ENCODE data around the gene WDFY2. TPM values are rescaled to one million over a fixed set of nuclear protein-coding genes. Genes with fewer than 3 reads are reported as not detected.
"Not testable (repeated sequence)": the region's sequence is repeated elsewhere in the genome, so short reads cannot be mapped to it uniquely, and the experiment has no call there.

Gene WDFY2
- total RNA-seq, 4 donors from 2014 or later, result 7.7 to 23.3 (median 18.2) TPM

DNA sequence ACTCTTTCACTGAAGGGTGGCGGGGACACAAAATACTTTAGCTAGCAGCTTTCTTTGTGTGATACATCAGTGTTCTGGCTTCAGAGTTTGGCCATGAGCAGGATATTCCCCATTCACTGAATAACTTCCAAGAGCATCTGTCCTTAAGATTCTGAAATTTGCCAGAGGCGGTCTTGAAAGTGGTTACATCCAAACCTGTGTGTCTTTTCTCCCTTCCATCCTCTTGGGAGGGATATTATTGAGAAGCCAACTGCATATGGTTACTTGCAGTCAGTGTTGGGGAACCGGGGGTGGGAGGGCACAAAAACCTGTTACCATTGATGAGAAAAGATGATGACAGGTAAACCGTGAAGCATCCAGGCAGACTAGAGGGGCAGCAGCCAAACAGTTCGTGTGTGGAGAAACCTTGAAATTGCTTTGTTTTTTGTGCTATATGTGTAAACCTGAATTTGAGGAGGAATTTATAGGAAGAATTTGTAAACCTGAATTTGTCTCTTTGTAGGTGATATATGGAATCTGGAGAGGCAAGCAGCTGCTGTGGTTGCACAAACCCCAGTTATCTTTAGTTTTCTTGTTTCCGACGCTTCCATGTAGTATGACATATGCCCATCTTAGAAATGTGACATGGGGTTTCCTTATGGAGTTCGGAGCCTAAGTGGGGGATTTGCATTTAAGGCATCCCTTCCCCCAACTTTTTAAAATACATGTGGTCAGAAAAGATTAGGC lies 104.8 kb downstream of the WDFY2 start:
- Histone ChIP-seq H3K36me3 (no peaks in the 10 kb centered on the region), H3K4me1 (peaks cover 0 to 6% (median 0%) of the 10 kb centered on the region in 3 donors), H3K27me3 (no peaks in the 10 kb centered on the region), H3K9me3 (no peaks in the 10 kb centered on the region), H3K27ac (no peak overlapping the region), H3K4me3 (no peak overlapping the region)
- intact Hi-C loops (cut with DNase I), result no loop called here
- 86 to 92% methylated on average over 7 of the region's 8 CpGs for WGBS, 2 donors
- DNase-seq, result no peak
- no peak for TF ChIP-seq POLR2A (IDR thresholded peaks at IDR 0.05)
- TF ChIP-seq, protein P1, sequence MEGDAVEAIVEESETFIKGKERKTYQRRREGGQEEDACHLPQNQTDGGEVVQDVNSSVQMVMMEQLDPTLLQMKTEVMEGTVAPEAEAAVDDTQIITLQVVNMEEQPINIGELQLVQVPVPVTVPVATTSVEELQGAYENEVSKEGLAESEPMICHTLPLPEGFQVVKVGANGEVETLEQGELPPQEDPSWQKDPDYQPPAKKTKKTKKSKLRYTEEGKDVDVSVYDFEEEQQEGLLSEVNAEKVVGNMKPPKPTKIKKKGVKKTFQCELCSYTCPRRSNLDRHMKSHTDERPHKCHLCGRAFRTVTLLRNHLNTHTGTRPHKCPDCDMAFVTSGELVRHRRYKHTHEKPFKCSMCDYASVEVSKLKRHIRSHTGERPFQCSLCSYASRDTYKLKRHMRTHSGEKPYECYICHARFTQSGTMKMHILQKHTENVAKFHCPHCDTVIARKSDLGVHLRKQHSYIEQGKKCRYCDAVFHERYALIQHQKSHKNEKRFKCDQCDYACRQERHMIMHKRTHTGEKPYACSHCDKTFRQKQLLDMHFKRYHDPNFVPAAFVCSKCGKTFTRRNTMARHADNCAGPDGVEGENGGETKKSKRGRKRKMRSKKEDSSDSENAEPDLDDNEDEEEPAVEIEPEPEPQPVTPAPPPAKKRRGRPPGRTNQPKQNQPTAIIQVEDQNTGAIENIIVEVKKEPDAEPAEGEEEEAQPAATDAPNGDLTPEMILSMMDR (IDR thresholded peaks at IDR 0.05), result no peak

DNA sequence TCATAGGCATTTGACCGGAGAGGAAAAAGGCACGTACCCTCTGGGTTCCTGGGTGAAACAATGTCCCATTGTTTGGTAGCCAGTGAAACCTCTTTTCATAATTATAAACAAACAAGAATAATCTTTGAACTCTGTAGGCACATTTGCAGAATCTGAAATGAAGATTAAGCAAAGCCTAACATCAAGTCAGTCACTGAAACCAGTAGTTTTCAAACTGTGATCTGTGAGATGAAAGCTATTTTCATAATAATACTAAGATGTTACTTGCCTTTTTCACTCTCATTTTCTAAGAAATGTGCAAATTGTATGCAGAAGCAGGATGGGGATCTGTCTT lies 105.4 kb downstream of the WDFY2 start:
- DNase-seq, result no peak
- H3K9me3 ChIP-seq, result no peaks in the 10 kb centered on the region
- no peak overlapping the region for H3K27ac ChIP-seq
- H3K27me3 ChIP-seq, result no peaks in the 10 kb centered on the region
- WGBS, 2 donors, result 40 to 85% methylated on average over 2 of the region's 2 CpGs
- H3K4me1 ChIP-seq, result peaks cover 0 to 1% (median 0%) of the 10 kb centered on the region in 3 donors
- H3K4me3 ChIP-seq, result no peak overlapping the region
- no peak for TF ChIP-seq POLR2A (IDR thresholded peaks at IDR 0.05)
- TF ChIP-seq, protein P1 (IDR thresholded peaks at IDR 0.05), result no peak
- no peaks in the 10 kb centered on the region for H3K36me3 ChIP-seq
- intact Hi-C loops (cut with DNase I), result no loop called here

DNA sequence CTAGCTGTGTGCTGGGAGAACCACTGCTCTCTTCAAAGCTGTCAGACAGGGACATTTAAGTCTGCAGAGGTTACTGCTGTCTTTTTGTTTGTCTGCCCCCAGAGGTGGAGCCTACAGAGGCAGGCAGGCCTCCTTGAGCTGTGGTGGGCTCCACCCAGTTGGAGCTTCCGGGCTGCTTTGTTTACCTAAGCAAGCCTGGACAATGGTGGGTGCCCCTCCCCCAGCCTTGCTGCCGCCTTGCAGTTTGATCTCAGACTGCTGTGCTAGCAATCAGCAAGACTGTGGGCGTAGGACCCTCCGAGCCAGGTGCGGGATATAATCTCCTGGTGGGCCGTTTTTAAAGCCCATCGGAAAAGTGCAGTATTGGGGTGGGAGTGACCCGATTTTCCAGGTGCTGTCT lies 111.4 kb downstream of the WDFY2 start:
- DNase-seq, result not testable (repeated sequence)
- 83 to 100% methylated on average over 3 to 7 of the region's 8 CpGs for WGBS, 2 donors
- peaks cover 0 to 23% (median 0%) of the 10 kb centered on the region in 3 donors for H3K4me1 ChIP-seq

DNA sequence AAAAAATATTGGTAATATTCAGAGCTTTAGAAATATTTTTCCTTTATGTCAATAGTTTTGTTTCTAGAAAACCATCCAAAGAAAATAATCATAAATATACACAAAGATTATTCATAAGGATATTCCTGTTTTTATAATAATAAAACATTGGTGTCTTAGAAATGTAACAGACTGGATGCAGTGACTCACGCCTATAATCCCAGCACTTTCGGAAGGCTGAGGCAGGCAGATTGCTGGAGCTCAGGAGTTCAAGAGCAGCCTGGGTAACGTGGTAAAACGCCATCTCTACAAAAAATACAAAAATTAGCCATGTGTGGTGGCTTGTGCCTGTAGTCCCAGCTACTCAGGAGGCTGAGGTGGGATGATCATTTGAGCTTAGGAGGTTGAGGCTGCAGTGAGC lies 112.9 kb downstream of the WDFY2 start:
- DNase-seq, result no peak
- Histone ChIP-seq H3K27me3 (no peaks in the 10 kb centered on the region), H3K36me3 (no peaks in the 10 kb centered on the region), H3K27ac (no peak overlapping the region), H3K9me3 (no peaks in the 10 kb centered on the region), H3K4me3 (no peak overlapping the region), H3K4me1 (peaks cover 0 to 23% (median 0%) of the 10 kb centered on the region in 3 donors)
- intact Hi-C loops (cut with DNase I), result no loop called here
- no peak for TF ChIP-seq POLR2A (IDR thresholded peaks at IDR 0.05)
- TF ChIP-seq, protein P1 (IDR thresholded peaks at IDR 0.05), result no peak
- 75 to 82% methylated on average over 4 of the region's 4 CpGs for WGBS, 2 donors

More for the DNA sequence above, 111.4 kb downstream of the WDFY2 start:
- intact Hi-C loops (cut with DNase I); H3K27ac ChIP-seq; H3K9me3 ChIP-seq; H3K27me3 ChIP-seq; H3K36me3 ChIP-seq; H3K4me3 ChIP-seq: not testable (repeated sequence)

DNA sequence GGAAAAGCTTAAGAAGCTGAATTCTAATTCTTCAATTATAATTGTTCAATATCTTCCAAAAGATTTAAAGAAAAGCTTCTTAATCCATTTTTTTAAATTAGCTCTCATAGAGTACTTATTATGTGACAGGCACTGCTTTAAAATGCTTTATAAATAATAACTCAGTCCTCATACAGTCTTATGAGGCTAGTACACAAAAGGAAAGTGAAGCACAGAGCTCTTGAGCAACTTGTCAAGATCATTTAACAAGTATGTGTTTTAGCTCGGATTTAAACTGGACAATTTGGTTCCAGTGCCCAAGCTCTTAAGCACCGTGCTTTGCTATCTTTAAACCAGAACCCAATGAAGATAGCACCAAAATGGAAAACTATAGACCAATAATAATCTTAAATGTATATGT lies 113.6 kb downstream of the WDFY2 start:
- Histone ChIP-seq H3K4me1 (peaks cover 0 to 23% (median 0%) of the 10 kb centered on the region in 3 donors), H3K27me3 (no peaks in the 10 kb centered on the region), H3K27ac (no peak overlapping the region), H3K36me3 (no peaks in the 10 kb centered on the region), H3K9me3 (no peaks in the 10 kb centered on the region), H3K4me3 (no peak overlapping the region)
- TF ChIP-seq, protein P1 (IDR thresholded peaks at IDR 0.05), result no peak
- no peak for TF ChIP-seq POLR2A (IDR thresholded peaks at IDR 0.05)
- intact Hi-C loops (cut with DNase I), result no loop called here
- WGBS, 2 donors, result 76 to 92% methylated on average over 2 of the region's 2 CpGs
- no peak for DNase-seq
